ENCODE results near the gene WNT3A.

The WNT3A gene

GRCh38 chr1:228070173-228070572 is 63.4 kb downstream of the WNT3A start:
- DNase-seq (ENCODE audit: low read depth, low spot score) = no peak

DNA sequence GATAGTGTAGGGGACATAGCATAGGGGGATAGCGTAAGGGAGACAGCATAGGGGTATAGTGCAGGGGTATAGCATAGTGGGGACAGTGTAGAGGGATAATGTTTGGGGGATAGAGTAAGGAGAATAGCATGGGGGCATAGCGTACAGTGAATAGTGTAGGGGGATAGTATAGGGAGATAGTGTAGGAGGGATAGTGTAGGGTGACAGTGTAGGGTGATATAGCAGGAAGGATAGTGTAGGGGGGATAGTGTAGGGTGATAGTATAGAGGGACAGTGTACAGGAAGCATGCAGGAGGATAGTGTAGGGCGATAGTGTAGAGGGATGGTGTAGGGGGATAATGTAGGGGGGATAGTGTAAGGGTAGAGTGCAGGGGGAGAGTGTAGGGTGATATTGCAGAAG is 64.1 kb downstream of the WNT3A start:
- DNase-seq (ENCODE audit: low read depth, low spot score) = no peak

DNA sequence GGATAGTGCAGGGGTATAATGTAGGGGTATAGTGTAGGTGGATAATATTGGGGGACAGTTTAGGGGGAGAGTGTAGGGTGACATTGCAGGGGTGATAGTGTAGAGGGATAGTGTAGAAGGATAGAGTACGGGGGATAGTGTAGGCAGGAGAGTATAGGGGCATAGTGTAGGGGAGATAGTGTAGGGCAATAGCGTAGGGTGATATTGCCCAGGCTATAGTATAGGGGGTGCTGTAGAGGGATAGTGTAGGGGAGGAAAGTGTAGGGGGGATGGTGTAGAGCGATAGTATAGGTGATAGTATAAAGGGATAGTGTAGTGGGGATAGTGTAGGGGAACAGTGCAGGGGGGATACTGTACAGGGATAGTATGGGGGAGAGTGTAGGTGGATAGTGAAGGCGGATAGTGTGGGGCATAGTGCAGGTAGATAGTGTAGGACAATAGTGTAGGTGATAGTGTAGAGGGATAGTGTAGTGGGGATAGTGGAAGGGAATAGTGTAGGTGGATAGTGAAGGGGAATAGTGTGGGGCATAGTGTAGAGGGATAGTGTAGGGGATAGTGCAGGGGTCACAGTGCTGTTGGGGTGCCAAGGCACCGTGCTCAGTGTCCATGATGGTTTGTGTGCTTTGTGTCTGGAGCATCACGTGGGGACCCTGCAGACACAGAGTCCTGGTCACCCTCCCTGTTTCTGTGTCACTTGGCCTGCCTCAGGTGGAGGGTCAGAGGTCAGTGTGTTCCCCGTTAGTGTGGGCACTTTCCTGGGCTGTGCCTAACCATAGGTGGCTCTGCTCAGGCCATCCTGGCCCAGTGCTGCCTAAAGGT is 65.2 kb downstream of the WNT3A start:
- DNase-seq (ENCODE audit: low read depth, low spot score) = no peak

DNA sequence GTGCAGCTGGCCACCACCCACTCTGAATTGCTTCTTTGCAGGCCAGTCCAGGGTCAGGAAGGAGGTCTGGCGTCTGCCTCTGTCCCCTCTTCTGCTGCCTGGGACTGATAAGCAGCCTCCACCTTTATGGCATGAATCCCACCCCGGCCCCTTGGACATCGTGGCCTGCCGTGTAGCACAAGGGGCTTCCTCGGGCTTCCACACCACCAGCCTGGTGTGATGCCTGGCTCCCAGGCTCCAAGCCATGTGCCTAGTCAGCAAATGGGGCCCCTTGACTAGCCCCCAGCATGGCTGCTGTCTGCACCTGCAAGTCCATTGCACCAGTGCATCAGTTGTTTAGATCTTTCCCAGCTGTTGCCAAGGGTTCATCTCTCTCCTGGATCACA is 65.9 kb downstream of the WNT3A start:
- DNase-seq (ENCODE audit: low read depth, low spot score) = no peak

DNA sequence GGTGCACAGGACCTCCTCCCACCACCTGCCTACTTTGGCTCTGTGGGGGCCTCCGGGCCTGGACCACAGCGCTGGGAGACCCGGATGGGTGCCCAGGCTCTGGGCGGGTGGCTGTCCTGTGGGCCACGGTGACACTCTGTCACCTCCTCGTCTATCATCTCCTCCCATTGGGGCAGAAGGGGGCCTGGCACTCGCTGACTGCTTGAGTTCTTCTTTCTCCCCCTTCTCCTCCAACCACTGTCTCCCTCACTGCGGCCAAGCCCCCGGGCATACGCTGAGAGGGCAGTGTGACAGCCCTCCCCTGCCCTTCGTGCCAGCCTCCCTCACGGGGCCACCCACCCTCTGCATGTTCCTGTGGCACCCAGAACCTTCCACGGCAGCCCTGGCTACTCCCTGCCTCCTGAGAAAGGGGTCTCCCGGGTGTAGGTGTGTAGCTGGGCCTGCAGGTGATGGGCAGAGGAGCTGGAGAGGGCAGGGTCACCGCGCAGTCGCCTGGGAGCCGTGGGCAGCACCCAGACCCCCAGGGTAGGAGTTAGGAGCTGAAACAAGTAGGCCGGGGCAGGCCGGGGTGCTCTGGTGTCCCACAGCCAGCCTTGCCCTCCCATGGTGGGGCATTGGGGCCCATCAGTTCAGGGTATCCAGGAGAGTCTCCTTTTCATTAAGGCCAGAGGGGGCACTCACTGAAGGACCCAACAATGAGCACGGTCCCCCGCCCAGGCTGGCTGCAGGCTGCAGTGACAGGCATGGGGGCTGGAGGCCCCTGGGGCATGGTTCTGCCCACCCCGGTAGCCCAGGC is 66.5 kb downstream of the WNT3A start:
- DNase-seq (ENCODE audit: low read depth, low spot score) = no peak

DNA sequence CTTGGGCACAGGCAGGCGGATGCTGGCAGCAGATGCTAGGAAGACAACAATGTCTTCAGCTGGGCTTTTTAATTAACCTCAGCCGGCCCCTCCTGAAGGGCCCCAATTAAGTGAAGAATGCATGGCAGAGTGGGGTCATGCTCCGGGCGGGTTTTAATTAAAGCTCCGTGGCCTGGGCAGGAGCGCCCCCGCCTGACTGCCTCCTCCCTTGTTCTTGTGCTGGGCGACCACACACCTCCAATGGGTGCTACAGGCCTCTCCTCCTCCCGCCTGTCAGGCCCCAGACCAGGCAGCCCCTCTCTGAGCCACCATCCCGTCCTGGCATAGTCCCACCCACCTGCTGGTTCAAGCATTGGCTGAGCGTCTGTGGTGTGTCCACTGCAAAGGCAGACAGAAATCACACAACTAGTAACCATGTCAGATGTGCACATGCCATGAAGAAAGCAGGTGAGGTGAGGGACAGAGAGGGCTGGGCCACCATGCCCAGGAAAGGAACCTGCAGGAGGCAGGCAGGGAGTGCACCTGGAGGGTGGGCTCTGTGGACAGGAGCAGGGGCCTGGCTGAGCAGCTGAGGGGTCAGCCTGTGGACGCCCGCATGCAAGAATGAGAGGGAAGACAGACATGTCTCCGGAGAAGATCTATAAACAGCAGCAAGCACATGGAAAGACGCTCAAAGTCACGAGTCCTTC is 67.2 kb downstream of the WNT3A start:
- no peak for DNase-seq (ENCODE audit: low read depth, low spot score)

GRCh38 chr1:228074954-228075730 is 68.3 kb downstream of the WNT3A start:
- DNase-seq (ENCODE audit: low read depth, low spot score) = no peak

DNA sequence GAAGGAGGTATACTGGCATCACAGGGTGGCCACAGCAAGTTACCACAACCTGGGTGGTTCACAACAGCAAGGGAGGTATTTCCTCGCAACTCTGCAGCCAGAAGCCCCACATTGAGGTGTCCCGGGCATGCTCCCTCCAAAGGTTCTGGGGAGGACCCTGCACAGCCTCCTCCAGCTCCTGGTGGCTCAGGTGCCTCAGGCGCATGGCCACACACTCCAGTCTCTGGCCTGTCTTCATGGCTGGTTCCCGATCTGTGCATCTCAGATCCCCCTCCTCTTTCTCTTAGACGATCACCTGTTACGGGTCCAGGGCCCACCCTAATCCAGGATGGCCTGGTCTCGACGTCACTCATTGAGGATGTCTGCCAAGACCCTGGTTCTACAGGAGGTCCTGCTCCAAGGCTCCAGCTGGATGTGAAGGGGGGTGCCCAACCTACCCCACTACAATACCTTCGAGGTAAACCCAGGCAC is 69.0 kb downstream of the WNT3A start:
- DNase-seq (ENCODE audit: low read depth, low spot score) = no peak

GRCh38 chr1:228076796-228077430 is 70.1 kb downstream of the WNT3A start:
- no peak for DNase-seq (ENCODE audit: low read depth, low spot score)

- no peak for DNase-seq (ENCODE audit: low read depth, low spot score)
Measured at GRCh38 chr1:228077565-228078330, 71.0 kb downstream of the WNT3A start.

DNA sequence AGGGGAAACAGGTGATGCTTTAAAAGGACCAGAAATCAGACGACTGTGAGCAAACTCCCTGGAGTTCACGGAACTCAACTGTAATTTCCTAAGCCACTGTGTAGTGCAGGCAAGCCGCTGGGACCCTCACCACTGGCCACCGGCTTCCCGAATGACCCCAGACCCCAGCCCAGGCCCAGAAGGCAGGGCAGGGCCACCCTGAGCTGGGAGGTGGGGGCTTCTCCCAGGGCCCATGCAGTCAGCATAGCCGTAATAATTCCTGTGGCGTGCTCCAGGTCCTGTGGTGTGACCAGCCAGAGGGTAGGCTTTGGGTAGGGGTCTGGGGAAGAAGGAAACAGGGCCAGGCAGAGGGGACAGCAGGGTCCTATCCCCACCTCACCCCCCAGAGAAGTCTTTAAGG is 72.2 kb downstream of the WNT3A start:
- DNase-seq (ENCODE audit: low read depth, low spot score) = no peak

DNA sequence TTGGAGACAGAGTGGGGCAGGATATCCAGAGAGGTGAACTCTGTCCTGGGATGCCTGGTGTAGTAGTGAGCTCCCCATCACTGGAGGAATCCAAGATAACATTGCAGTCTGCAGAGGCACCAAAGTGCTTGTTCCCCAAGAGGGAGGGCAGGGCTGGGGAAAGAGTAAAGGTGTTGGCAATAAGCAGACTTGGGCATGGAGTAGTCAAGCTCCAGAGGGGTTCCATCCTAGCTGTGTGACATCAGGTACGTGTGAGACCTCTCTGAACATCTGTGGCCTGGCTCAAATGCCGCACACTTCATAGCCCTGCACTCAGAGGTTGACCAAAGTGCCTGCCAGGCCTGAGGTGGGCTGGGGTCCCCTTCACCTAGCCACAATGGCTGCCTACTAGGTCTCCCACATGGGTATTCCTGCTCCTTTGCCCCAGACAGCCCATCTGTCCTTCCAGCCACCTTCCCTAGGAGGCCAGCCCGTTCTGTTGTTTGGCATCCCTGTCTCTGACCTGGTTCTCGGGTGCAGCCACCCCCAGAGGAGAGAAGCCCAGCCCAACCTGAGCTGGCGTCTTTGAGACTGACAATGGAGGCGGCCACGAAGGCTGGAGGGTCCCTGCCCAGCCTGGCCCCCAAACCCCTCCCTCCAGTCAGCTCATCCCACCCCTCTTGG is 72.9 kb downstream of the WNT3A start:
- no peak for DNase-seq (ENCODE audit: low read depth, low spot score)

- no peak for DNase-seq (ENCODE audit: low read depth, low spot score)
Measured at GRCh38 chr1:228081144-228081543, 74.3 kb downstream of the WNT3A start.

DNA sequence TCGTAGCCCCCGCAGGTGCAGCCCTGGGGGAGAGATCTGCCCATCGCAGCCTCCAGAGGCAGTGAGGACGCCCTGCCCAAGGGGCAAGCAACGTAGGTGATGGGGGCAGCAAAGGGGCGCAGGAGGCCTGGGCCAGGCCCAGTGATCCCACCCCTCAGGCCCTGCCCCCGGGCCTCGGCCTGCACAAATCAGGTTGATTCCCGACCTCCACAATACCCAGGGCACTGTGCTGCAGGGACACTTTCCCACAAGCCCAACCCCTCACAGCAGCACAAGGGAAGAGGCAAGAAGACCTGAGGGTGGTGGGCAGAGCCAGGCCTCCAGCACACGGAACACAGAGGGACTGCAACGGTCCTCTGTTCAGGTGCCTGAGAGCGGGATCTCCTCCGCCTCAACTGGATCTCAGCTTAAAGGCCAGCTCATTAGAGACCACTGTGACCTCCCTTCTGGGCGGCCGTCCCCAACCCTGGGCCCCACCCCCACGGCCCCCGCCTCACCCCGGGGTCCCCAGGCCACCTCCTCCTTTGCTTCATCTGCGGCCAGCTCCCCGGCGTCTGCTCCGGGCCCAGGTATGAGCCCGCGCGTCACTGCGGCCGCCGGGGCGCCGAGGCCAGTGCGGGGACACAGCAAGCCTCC is 74.9 kb downstream of the WNT3A start:
- no peak for DNase-seq (ENCODE audit: low read depth, low spot score)

DNA sequence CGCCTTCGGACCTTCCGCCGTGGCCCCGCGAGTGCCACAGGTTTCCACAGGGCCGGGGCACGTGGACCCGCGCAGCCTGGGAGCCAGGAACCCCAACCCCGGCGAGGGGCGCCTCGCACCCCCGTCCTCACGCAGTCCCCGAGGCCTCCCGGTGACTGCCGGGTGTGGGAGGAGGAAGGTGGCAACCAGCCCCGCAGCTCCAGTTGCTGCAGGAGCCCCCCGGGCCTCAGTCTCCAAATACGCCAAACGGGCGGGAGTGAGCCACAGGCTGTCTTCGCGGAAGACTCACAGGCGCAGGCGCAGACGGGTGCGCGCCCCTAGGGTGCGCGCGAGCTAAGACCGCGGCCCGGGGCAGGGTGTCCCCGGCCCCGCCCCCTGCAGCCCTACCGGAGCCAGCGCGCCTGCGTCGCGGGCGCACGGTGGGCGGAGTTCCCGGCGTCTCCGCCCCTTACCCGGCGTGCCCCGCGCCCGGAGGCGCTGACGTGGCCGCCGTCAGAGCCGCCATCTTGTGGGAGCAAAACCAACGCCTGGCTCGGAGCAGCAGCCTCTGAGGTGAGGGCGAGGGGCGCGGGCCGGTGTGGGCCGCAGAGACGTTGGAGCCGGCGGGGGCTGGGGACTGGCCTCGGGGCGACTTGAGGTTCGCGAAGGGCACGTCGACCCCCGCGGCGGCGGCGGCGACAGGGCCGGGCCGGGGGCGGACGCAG is 75.6 kb downstream of the WNT3A start, which contains the start of gene ARF1:
Gene ARF1, plus strand, starts transcription at position 495 of the 704 bp plus-strand sequence. CDS start 14,407 bp downstream, outside the sequence.
- peak; percentile 75 for DNase-seq (ENCODE audit: low read depth, low spot score)

GRCh38 chr1:228082918-228083870 is 76.4 kb downstream of the WNT3A start:
- no peak for DNase-seq (ENCODE audit: low read depth, low spot score)

- DNase-seq (ENCODE audit: low read depth, low spot score) = no peak
Measured at GRCh38 chr1:228083871-228084278, 77.1 kb downstream of the WNT3A start.

All from activated naive CD8-positive, alpha-beta T cell treated with anti-CD3 and anti-CD28 coated beads, Interleukin-2, amount 50 U/mL, for 16 hours (primary cell).